Choroid plexus epithelial cell (primary cell): Measurements from ENCODE around the gene DLG1.

Source experiments
- DNase-seq: peaks from one replicate; pipeline ENCODE4 v3.0.0-alpha.2; 2010; ENCODE audit warnings: low read depth
- H3K4me3 ChIP-seq: 2 replicates; pipeline ENCODE4 v1.5.1; 2011; ENCODE audit warnings: low read depth, mild to moderate bottlenecking, control low read depth, low read length, moderate library complexity
- TF ChIP-seq, protein P1 (sequence below): conservative IDR thresholded peaks from 2 replicates; pipeline ENCODE4 v1.5.1; 2011; ENCODE audit warnings: low read depth, mild to moderate bottlenecking, control low read depth, inconsistent platforms, low read length, moderate library complexity

DLG1 gene

GRCh38 chr3:197191897-197192296 lies 106.5 kb downstream of the DLG1 start:
- no peak for DNase-seq
- H3K4me3 ChIP-seq: no peak overlapping the region
- TF ChIP-seq, protein P1, sequence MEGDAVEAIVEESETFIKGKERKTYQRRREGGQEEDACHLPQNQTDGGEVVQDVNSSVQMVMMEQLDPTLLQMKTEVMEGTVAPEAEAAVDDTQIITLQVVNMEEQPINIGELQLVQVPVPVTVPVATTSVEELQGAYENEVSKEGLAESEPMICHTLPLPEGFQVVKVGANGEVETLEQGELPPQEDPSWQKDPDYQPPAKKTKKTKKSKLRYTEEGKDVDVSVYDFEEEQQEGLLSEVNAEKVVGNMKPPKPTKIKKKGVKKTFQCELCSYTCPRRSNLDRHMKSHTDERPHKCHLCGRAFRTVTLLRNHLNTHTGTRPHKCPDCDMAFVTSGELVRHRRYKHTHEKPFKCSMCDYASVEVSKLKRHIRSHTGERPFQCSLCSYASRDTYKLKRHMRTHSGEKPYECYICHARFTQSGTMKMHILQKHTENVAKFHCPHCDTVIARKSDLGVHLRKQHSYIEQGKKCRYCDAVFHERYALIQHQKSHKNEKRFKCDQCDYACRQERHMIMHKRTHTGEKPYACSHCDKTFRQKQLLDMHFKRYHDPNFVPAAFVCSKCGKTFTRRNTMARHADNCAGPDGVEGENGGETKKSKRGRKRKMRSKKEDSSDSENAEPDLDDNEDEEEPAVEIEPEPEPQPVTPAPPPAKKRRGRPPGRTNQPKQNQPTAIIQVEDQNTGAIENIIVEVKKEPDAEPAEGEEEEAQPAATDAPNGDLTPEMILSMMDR: no peak

DNA sequence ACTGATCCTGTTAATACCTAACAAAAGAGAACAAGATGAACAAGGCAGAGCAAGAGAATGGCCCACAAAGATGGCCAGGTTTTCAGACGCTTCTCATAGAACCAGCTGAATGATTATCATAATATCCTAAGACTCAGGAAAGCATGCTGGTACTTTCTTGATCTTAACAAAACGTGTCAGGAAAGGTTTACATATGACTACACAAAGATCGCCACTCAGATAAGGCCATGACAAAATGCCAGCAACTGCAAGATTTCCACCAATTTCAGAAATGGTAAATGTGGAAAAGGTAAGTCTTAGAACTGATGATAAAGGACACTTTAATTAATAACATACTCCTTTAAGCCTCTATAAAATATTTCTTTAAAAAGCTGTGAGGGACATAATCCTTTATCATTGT lies 108.8 kb downstream of the DLG1 start:
- H3K4me3 ChIP-seq: no peak overlapping the region
- DNase-seq: no peak
- TF ChIP-seq, protein P1: no peak

DNA sequence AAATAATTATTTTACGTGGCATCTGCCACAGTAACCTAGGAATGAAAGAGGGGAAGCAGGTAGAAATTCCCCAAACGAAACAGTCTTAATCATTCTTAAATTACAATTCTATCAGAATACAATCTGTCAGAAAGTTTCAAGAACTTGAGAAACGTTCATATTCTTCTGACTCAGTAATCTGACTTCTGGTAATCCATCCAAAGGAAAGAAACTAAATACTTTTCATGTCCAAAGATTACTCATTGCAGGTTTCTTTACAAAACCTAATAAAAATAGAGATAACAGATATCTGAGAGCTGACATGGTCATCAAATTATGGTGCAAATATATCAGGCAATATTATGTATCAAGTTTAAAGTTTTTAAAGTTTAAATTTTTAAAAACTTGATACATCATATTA lies 109.4 kb downstream of the DLG1 start:
- H3K4me3 ChIP-seq: no peak overlapping the region
- DNase-seq: no peak
- TF ChIP-seq, protein P1: no peak

DNA sequence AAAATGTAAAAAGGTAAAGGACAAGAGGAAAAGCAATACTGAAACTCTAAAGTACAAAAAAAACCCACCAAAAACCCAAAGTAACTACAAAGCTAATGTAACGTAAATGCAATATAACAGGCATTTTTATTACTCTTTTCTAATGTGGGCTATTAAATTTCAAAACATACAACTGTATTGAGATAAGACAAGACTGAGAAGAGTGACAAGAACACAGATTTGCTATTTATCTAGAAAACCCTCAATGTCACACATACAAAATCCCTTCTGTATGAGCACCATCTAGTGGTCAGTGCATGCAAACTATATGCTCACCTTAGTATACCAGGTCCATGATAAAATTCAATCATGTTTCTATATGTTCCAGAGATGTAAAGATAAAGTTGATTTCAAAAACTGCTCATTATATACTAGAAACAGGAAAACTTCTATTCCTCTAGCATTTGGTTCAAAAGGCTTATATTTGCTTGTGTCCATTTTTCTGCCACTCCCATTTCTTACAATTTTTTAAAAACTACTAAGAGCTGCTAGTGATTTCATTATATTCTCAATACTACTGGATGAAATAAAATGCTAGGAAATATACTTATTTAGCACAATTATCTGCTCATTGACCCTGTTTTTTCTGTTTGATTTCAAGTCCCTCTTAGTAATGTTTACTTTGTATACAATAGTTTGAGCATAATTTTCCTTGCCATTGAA lies 111.4 kb downstream of the DLG1 start:
- peak; percentile 82 for DNase-seq
- TF ChIP-seq, protein P1: peak; percentile 68
- no peak overlapping the region for H3K4me3 ChIP-seq

GRCh38 chr3:197183582-197183981 lies 114.8 kb downstream of the DLG1 start:
- DNase-seq: no peak
- TF ChIP-seq, protein P1: no peak
- no peak overlapping the region for H3K4me3 ChIP-seq

DNA sequence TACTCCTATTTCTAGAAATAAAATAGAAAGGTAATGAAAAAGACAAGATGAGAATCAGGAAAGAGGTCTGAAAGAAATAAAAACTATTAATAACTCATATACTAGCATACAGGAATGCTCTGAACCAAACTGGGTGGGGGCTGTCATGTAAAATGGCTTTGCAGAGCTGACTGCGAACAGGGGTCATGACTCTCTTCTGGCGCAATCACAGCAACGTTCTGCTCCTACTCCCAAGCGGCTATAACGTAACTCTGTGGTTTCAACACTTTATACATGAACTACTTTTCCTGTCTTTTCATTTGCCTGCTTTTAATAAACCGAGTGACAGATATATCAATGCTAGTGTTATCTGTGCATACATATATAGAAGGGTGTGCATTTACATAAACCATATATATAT lies 116.7 kb downstream of the DLG1 start:
- DNase-seq: peak; percentile 96
- TF ChIP-seq, protein P1: no peak
- H3K4me3 ChIP-seq: no peak overlapping the region

- H3K4me3 ChIP-seq: no peak overlapping the region
- DNase-seq: no peak
- TF ChIP-seq, protein P1: no peak
Measured at GRCh38 chr3:197178998-197179397, 119.4 kb downstream of the DLG1 start.
